DOHH2 (cell line): ENCODE measurements around the gene ARHGAP27.

Source experiments
- CTCF ChIP-seq: fragments of 200-600 bp; sonication (generic); IDR thresholded peaks from one replicate; pipeline ENCODE4 v1.5.1; 2014; ENCODE audit warnings: antibody characterized with exemption, mild to moderate bottlenecking, low read depth, low read length; ENCODE audit not compliant: poor library complexity, severe bottlenecking
- EZH2phosphoT487 ChIP-seq: fragments of 200-600 bp; sonication (generic); IDR thresholded peaks from 2 replicates; pipeline ENCODE4 v1.6.1; 2017; ENCODE audit warnings: borderline replicate concordance, mild to moderate bottlenecking, antibody characterized with exemption, low read length, moderate library complexity, mixed read lengths

GRCh38 chr17:45436625-45437464 is 4.2 kb upstream of the ARHGAP27 start:
- no peak for TF ChIP-seq CTCF
- TF ChIP-seq EZH2phosphoT487: no peak
